CD4-positive, alpha-beta T cell treated with Interleukin-15 for 4 hours (primary cell): ENCODE results near the gene IL34.

ENCODE experiments used
- DNase-seq: peaks from one replicate; pipeline ENCODE4 v3.0.0-alpha.2; 2020; ENCODE audit warnings: low spot score

The IL34 gene

DNA sequence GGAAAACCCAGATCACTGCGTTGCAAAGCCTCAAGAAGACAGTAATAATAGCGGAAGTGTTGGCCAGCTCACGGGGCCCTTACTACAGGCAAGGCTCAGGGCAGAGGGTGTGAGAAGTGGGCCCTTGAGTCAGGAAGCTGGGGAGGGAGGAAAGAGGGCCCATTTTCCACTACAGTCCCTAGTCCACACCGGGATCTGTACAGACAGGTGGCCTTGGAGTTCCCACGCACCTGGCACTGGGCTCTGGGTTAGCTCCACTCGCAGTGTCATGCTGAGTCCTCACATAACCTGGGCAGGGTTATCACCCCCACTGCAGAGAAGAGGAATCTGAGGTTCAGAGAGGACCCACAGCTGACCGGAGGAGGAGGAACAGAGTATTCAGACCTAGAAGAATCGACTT lies 56.3 kb downstream of the IL34 start:
- no peak for DNase-seq

- DNase-seq: no peak
Observed at GRCh38 chr16:70703041-70703834, 56.9 kb downstream of the IL34 start.

GRCh38 chr16:70703835-70704381 lies 57.5 kb downstream of the IL34 start:
- no peak for DNase-seq

- DNase-seq: no peak
Observed at GRCh38 chr16:70704586-70704985, 58.2 kb downstream of the IL34 start.

DNA sequence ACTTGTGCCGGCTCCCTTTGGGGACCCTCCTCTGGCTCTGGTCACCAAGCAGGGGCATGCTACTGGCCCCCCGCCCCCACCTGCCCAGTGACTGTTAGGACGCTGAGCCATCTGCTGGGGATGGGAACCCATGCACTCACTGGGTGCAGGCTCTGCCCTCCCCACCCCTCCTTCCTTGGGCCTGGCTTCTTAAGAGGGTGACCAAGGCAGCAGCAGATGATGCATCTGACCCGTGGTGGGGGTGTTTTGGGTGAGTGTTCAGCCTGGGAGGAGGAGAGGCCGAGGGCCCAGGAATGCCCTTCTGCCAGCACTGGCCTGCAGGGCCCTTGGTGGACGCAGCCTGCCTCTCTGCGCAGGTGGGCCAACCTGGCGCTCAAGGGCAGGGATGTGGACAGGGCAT lies 58.7 kb downstream of the IL34 start:
- no peak for DNase-seq

DNA sequence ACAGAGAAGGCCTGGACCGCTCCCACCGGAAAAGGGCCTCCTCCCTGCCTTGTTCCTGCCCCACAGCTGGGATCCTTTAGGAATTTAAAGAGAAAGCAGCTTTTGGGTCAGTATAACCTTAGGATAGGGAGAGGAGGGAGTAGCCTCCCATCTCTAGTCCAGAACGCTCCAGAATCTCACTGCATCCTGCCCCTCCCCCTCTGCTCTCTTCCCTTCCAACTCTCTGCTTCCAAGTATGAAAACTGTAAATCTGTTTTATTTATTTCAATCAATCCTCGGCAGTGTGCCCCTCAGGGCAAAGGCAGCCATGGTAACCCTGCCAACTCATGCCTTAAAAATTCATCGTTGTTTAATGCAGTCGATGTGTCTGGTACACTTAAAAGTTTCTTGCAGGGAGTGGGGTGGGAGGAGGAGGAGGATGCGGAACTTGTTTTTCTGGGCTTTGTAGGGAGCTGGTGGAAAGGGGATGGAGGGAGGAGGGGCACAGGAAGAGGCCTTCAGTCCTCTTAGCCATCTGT lies 60.6 kb downstream of the IL34 start:
- no peak for DNase-seq

- DNase-seq: no peak
Observed at GRCh38 chr16:70708366-70709246, 62.2 kb downstream of the IL34 start.

DNA sequence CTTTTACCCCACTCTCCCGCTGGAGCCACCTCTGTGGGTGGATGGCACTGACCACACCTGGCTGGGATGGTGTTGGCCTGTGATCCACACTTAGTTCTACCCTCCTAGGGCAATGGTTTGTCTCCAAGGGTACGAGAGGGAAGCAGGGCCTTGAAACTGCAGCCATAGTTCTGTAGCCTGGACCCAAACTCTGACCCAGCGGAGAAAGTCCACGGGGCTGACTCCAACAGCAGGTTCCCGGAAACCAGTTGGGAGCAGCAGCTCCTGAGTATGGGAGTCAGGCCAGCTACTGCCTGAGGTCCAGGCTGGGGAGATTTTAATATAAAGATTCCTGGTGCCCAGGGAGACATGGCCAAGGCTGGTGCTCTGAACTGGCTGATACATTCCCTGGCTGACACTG lies 63.1 kb downstream of the IL34 start:
- no peak for DNase-seq

DNA sequence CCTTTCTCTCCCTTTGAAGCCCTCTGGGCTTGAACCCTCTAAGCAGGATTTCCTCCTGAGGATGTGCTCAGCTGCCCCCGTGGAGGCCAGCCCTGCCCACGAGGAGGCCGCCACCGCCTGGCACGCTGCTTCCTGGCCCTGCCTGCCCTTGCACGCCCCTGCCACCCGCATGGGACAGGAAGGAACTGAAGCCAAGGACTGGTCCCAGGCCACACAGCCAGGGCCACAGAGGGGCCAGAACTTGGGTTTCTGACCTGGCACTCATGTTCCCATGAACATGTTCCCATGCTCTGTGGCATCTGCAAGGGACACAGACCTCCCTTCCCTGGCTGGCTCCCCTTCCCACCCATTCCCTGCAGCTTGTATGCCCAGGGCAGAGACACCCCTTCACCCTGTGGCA lies 63.6 kb downstream of the IL34 start:
- DNase-seq: no peak
